ENCODE measurements around the gene LRP1B. TPM values are rescaled to one million over a fixed set of nuclear protein-coding genes. Genes with fewer than 3 reads are reported as not detected.

Gene LRP1B
- polyA plus RNA-seq, 2 of the 4 experiments (the other 2 are of a cell fraction), result 0.03 TPM; not detected in 1

DNA sequence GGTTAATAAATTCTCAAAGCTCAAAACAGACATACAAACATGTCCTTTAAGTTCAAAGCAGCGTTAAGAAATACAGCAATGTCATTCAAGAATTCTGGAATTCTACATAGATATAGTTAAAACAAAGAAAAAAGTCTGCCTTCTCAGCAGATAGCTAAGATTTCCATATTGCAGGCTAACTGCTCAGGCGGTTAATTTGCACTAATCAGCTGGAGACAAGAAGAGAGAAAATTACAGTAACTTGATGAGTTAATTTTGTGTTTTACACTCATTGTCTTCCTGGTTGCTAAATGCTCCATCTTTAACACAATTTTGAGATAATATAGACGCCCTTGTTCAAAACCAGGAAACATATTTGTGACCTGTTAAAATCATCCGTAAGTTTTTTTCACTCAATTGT, 1012.0 kb downstream of the LRP1B start (continued):
- TF ChIP-seq, protein P1, sequence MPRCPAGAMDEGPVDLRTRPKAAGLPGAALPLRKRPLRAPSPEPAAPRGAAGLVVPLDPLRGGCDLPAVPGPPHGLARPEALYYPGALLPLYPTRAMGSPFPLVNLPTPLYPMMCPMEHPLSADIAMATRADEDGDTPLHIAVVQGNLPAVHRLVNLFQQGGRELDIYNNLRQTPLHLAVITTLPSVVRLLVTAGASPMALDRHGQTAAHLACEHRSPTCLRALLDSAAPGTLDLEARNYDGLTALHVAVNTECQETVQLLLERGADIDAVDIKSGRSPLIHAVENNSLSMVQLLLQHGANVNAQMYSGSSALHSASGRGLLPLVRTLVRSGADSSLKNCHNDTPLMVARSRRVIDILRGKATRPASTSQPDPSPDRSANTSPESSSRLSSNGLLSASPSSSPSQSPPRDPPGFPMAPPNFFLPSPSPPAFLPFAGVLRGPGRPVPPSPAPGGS (IDR thresholded peaks at IDR 0.05), result no peak

DNA sequence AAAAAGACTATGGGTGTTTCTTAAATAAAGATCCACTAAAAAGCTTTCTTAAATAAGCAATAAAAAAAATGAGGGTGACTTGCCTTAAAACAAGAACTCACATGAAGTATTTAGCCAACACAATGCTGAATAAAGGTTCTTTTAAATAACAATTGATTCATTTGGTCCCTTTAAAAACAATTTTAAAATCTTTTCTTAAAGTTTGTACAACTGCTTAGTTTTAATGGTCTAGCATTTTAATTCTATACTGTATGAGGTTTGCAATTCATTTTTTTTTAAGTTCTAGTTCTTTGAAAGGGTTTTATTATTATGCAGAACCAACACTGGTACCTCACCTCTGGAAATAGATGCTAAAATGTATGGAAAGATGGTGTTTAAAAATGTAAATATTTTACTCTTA, 1017.5 kb downstream of the LRP1B start:
- TF ChIP-seq, protein P2, sequence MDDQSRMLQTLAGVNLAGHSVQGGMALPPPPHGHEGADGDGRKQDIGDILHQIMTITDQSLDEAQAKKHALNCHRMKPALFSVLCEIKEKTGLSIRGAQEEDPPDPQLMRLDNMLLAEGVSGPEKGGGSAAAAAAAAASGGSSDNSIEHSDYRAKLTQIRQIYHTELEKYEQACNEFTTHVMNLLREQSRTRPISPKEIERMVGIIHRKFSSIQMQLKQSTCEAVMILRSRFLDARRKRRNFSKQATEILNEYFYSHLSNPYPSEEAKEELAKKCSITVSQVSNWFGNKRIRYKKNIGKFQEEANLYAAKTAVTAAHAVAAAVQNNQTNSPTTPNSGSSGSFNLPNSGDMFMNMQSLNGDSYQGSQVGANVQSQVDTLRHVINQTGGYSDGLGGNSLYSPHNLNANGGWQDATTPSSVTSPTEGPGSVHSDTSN (IDR thresholded peaks at IDR 0.05), result no peak
- TF ChIP-seq, protein P3, sequence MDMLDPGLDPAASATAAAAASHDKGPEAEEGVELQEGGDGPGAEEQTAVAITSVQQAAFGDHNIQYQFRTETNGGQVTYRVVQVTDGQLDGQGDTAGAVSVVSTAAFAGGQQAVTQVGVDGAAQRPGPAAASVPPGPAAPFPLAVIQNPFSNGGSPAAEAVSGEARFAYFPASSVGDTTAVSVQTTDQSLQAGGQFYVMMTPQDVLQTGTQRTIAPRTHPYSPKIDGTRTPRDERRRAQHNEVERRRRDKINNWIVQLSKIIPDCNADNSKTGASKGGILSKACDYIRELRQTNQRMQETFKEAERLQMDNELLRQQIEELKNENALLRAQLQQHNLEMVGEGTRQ (IDR thresholded peaks at IDR 0.05), result no peak
- TF ChIP-seq FOSL2 (IDR thresholded peaks at IDR 0.05) (no peak), FOSL2 (CRISPR knock-in tag; IDR thresholded peaks at IDR 0.05) (no peak), RARB (CRISPR knock-in tag; IDR thresholded peaks at IDR 0.05) (no peak), MAFK (IDR thresholded peaks at IDR 0.05; ENCODE audit: partially characterized antibody) (no peak), ZC3H11A (IDR thresholded peaks at IDR 0.05) (no peak), JUN (IDR thresholded peaks at IDR 0.05) (no peak), NPAS2 (CRISPR knock-in tag; IDR thresholded peaks at IDR 0.05; ENCODE audit: borderline replicate concordance) (no peak), FOXS1 (CRISPR knock-in tag; IDR thresholded peaks at IDR 0.05) (no peak), EP300 (IDR thresholded peaks at IDR 0.05) (no peak), TP53 (CRISPR knock-in tag; IDR thresholded peaks at IDR 0.05) (no peak)
- POLR2A ChIA-PET, result no interaction called here
- ATAC-seq (no peak), FAIRE-seq (no peak), DNase-seq (ENCODE audit: low read depth in 1 of 2, low spot score in 1 of 2) (no peak)
- CTCF ChIA-PET, result no interaction called here
- Histone ChIP-seq H3K4me2 (no peak overlapping the region), H3K9me3 (no peaks in the 10 kb centered on the region), H3K4me3 (no peak overlapping the region), H3K27ac (no peak overlapping the region), H3K4me1 (no peaks in the 10 kb centered on the region)

DNA sequence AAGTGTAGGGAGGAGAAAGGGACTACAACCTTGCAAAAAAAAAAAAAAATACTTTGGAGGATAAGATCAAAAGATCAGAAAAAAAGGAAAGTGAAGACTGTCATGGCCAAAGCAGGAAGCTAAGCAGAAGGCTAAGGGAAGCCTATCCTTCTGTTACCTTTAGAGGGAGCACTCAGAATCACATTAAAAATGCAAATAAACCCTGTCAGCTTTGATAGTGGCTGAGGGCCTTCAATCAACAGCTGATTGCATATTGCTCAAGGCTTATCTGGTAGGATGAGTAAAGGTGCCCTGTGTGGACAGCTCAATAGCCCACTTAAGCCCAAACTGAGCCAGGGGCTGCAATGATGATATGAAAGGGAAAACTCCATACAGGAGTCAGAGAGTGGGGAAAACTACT, 1021.2 kb downstream of the LRP1B start:
- no peak overlapping the region for H3K27ac ChIP-seq
- no peak for TF ChIP-seq NFE2L2 (conservative IDR thresholded peaks at IDR 0.05; ENCODE audit: low read length)
- no peak for TF ChIP-seq MYC (IDR thresholded peaks at IDR 0.05; ENCODE audit: borderline replicate concordance, low read length)
- TF ChIP-seq, protein P4, sequence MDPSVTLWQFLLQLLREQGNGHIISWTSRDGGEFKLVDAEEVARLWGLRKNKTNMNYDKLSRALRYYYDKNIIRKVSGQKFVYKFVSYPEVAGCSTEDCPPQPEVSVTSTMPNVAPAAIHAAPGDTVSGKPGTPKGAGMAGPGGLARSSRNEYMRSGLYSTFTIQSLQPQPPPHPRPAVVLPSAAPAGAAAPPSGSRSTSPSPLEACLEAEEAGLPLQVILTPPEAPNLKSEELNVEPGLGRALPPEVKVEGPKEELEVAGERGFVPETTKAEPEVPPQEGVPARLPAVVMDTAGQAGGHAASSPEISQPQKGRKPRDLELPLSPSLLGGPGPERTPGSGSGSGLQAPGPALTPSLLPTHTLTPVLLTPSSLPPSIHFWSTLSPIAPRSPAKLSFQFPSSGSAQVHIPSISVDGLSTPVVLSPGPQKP (IDR thresholded peaks at IDR 0.05; ENCODE audit: low read depth, low read length), result no peak
- no peak for TF ChIP-seq RCOR1 (IDR thresholded peaks at IDR 0.05; ENCODE audit: low read depth, low read length)
- TF ChIP-seq HDAC2 (IDR thresholded peaks at IDR 0.05), result no peak
- TF ChIP-seq FOSL2 (IDR thresholded peaks at IDR 0.05), result no peak
- no peak for TF ChIP-seq FOSL2 (CRISPR knock-in tag; IDR thresholded peaks at IDR 0.05)
- TF ChIP-seq, protein P5, sequence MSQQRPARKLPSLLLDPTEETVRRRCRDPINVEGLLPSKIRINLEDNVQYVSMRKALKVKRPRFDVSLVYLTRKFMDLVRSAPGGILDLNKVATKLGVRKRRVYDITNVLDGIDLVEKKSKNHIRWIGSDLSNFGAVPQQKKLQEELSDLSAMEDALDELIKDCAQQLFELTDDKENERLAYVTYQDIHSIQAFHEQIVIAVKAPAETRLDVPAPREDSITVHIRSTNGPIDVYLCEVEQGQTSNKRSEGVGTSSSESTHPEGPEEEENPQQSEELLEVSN (IDR thresholded peaks at IDR 0.05; ENCODE audit: borderline replicate concordance, low read depth), result no peak
- no peak for FAIRE-seq
- H3K4me2 ChIP-seq, result no peak overlapping the region
- no peaks in the 10 kb centered on the region for H3K9me3 ChIP-seq
- DNase-seq (ENCODE audit: low read depth in 1 of 2, low spot score in 1 of 2), result peak in 1 of 2 experiments; percentile 4
- H3K4me3 ChIP-seq, result no peak overlapping the region
- no peaks in the 10 kb centered on the region for H3K4me1 ChIP-seq
- no peak; a peak in 2 of 6 replicates for ATAC-seq
- POLR2A ChIA-PET, result no interaction called here
- CTCF ChIA-PET, result no interaction called here

DNA sequence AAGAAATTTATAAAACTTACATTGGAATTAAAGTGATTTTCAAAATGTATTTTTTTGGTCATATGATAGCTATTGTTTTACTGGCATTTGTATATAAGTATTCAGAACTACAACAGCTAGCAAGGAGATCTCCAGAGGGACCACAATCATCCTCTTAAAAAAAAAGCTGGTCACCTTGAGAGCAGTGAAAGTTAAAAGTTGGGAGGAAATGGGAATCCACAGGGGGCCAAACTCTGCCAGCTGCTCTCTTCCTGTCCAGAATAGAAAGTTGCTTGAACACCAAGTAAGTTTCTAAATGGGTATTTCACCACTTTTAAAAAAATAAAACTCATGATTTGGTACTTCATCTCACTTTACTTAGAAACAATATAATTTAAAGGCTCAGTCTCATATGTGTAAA, 1025.1 kb downstream of the LRP1B start:
- no peak overlapping the region for H3K27ac ChIP-seq
- no peak for FAIRE-seq
- no peaks in the 10 kb centered on the region for H3K9me3 ChIP-seq
- POLR2A ChIA-PET, result no interaction called here
- ATAC-seq, result no peak
- H3K4me1 ChIP-seq, result no peaks in the 10 kb centered on the region
- CTCF ChIA-PET, result no interaction called here
- DNase-seq (ENCODE audit: low read depth in 1 of 2, low spot score in 1 of 2), result no peak
- no peak overlapping the region for H3K4me2 ChIP-seq
- H3K4me3 ChIP-seq, result no peak overlapping the region
- no peak for TF ChIP-seq SREBF2 (IDR thresholded peaks at IDR 0.05)
- no peak for TF ChIP-seq CEBPB (IDR thresholded peaks at IDR 0.05)
- no peak for TF ChIP-seq HDAC2 (IDR thresholded peaks at IDR 0.05)
- TF ChIP-seq, protein P6, sequence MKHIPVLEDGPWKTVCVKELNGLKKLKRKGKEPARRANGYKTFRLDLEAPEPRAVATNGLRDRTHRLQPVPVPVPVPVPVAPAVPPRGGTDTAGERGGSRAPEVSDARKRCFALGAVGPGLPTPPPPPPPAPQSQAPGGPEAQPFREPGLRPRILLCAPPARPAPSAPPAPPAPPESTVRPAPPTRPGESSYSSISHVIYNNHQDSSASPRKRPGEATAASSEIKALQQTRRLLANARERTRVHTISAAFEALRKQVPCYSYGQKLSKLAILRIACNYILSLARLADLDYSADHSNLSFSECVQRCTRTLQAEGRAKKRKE (CRISPR knock-in tag; IDR thresholded peaks at IDR 0.05; ENCODE audit: low read depth), result no peak
- TF ChIP-seq ZFP36 (IDR thresholded peaks at IDR 0.05; ENCODE audit: borderline replicate concordance, partially characterized antibody), result no peak
- TF ChIP-seq, protein P7, sequence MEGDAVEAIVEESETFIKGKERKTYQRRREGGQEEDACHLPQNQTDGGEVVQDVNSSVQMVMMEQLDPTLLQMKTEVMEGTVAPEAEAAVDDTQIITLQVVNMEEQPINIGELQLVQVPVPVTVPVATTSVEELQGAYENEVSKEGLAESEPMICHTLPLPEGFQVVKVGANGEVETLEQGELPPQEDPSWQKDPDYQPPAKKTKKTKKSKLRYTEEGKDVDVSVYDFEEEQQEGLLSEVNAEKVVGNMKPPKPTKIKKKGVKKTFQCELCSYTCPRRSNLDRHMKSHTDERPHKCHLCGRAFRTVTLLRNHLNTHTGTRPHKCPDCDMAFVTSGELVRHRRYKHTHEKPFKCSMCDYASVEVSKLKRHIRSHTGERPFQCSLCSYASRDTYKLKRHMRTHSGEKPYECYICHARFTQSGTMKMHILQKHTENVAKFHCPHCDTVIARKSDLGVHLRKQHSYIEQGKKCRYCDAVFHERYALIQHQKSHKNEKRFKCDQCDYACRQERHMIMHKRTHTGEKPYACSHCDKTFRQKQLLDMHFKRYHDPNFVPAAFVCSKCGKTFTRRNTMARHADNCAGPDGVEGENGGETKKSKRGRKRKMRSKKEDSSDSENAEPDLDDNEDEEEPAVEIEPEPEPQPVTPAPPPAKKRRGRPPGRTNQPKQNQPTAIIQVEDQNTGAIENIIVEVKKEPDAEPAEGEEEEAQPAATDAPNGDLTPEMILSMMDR (IDR thresholded peaks at IDR 0.05), result no peak
- TF ChIP-seq ZSCAN20 (CRISPR knock-in tag; IDR thresholded peaks at IDR 0.05), result no peak
- no peak for TF ChIP-seq RNF2 (IDR thresholded peaks at IDR 0.05; ENCODE audit: borderline replicate concordance, low read depth)
- no peak for TF ChIP-seq NR3C1 (IDR thresholded peaks at IDR 0.05)
- no peak for TF ChIP-seq EHF (CRISPR knock-in tag; IDR thresholded peaks at IDR 0.05)
- no peak for TF ChIP-seq NFE2L2 (conservative IDR thresholded peaks at IDR 0.05; ENCODE audit: low read length)

All from A549 (cell line).